Forelimb muscle (tissue), 1 donor: ENCODE measurements around the gene FPGS. TPM values are rescaled to one million over a fixed set of nuclear protein-coding genes. Genes with fewer than 3 reads are reported as not detected.

Experiments
- DNase-seq: peaks from one replicate; pipeline ENCODE4 v3.0.0-alpha.2; 2013; ENCODE audit warnings: low read depth
- polyA plus RNA-seq: library from polyadenylated mRNA; unstranded; fragments of 120-200 nt; gene quantifications from one replicate; pipeline ENCODE4 v1.2.1, GENCODE V29; 2013; ENCODE audit not compliant: insufficient read length

FPGS gene
- polyA plus RNA-seq, 1 donor: 39.5 TPM

- no peak for DNase-seq
These were observed 57.6 kb downstream of the FPGS start for GRCh38 chr9:127860260-127860659.

GRCh38 chr9:127860779-127861178, 58.1 kb downstream of the FPGS start:
- no peak for DNase-seq

GRCh38 chr9:127862075-127863011, 59.7 kb downstream of the FPGS start:
- no peak for DNase-seq

- DNase-seq: no peak
These were observed 60.5 kb downstream of the FPGS start for GRCh38 chr9:127863191-127863621.

Other genes starting within 250 kb of the FPGS start
- 13.7 TPM for gene STXBP1, start 190.6 kb upstream of the FPGS start, polyA plus RNA-seq
- gene CFAP157, start 95.9 kb upstream of the FPGS start, polyA plus RNA-seq: 1.4 TPM
- 6.4 TPM for gene PTRH1, start 87.2 kb upstream of the FPGS start, polyA plus RNA-seq
- gene TTC16, start 86.8 kb upstream of the FPGS start, polyA plus RNA-seq: 0.03 TPM
- gene TOR2A, start 67.6 kb upstream of the FPGS start, polyA plus RNA-seq: 8.1 TPM
- 16.5 TPM for gene SH2D3C, start 24.2 kb upstream of the FPGS start, polyA plus RNA-seq
- 48.2 TPM for gene CDK9, start 16.8 kb upstream of the FPGS start, polyA plus RNA-seq
- gene ENG, start 51.8 kb downstream of the FPGS start, polyA plus RNA-seq: 43.4 TPM
- 1,272 TPM for gene AK1, start 74.8 kb downstream of the FPGS start, polyA plus RNA-seq
- 53.3 TPM for gene ST6GALNAC6, start 96.7 kb downstream of the FPGS start, polyA plus RNA-seq
- gene ST6GALNAC4, start 114.2 kb downstream of the FPGS start, polyA plus RNA-seq: 48.9 TPM
- gene PIP5KL1, start 127.9 kb downstream of the FPGS start, polyA plus RNA-seq: 5.3 TPM
- gene DPM2, start 135.0 kb downstream of the FPGS start, polyA plus RNA-seq: 19.8 TPM
- 19.2 TPM for gene EEIG1, start 178.1 kb downstream of the FPGS start, polyA plus RNA-seq